ENCODE results near the gene SYCP2. TPM values are rescaled to one million over a fixed set of nuclear protein-coding genes. Genes with fewer than 3 reads are reported as not detected.

The SYCP2 gene
- total RNA-seq, 1 donor from 2014 or later = 2.5 TPM

DNA sequence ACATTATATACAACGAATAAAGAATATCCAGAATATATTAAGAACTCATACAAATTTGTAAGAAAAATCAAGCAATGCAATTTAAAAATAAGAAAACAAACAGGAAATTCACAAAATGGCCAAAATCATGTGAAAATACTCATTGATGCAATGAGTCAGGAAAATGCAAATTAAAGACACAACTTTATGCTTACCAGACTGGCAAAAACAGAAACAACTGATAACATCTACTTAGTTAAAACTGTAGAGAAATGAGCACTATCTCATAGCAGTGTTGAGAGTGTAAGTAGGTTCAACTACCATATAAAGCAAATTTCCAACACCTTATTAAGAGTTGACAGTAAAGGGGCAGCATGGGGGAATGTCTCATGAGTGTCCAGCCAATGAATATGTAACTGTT lies 62.3 kb downstream of the SYCP2 start:
- no peak for DNase-seq (ENCODE audit: low spot score)
- Mint-ChIP-seq H3K9me3 (ENCODE audit: low read depth) (no peaks in the 10 kb centered on the region), H3K27me3 (ENCODE audit: low read depth) (no peaks in the 10 kb centered on the region), H3K4me3 (ENCODE audit: unreplicated experiment) (no peak overlapping the region), H3K36me3 (ENCODE audit: low read depth) (no peaks in the 10 kb centered on the region), H3K4me1 (ENCODE audit: low read depth) (peaks cover 3% of the 10 kb centered on the region), H3K27ac (ENCODE audit: unreplicated experiment) (no peak overlapping the region)
- TF ChIP-seq CTCF (IDR thresholded peaks at IDR 0.05) = no peak

- no peaks in the 10 kb centered on the region for H3K9me3 Mint-ChIP-seq (ENCODE audit: low read depth)
- peaks cover 3% of the 10 kb centered on the region for H3K4me1 Mint-ChIP-seq (ENCODE audit: low read depth)
- no peak overlapping the region for H3K4me3 Mint-ChIP-seq (ENCODE audit: unreplicated experiment)
- DNase-seq (ENCODE audit: low spot score) = no peak
- no peaks in the 10 kb centered on the region for H3K27me3 Mint-ChIP-seq (ENCODE audit: low read depth)
- H3K36me3 Mint-ChIP-seq (ENCODE audit: low read depth) = no peaks in the 10 kb centered on the region
- H3K27ac Mint-ChIP-seq (ENCODE audit: unreplicated experiment) = no peak overlapping the region
- no peak for TF ChIP-seq CTCF (IDR thresholded peaks at IDR 0.05)
Measured at GRCh38 chr20:59866338-59866737, 67.1 kb downstream of the SYCP2 start.

GRCh38 chr20:59864726-59865125 lies 68.7 kb downstream of the SYCP2 start:
- no peak for DNase-seq (ENCODE audit: low spot score)
- H3K36me3 Mint-ChIP-seq (ENCODE audit: low read depth) = no peaks in the 10 kb centered on the region
- TF ChIP-seq CTCF (IDR thresholded peaks at IDR 0.05) = no peak
- H3K4me1 Mint-ChIP-seq (ENCODE audit: low read depth) = peaks cover 3% of the 10 kb centered on the region
- no peak overlapping the region for H3K4me3 Mint-ChIP-seq (ENCODE audit: unreplicated experiment)
- H3K9me3 Mint-ChIP-seq (ENCODE audit: low read depth) = no peaks in the 10 kb centered on the region
- no peaks in the 10 kb centered on the region for H3K27me3 Mint-ChIP-seq (ENCODE audit: low read depth)
- H3K27ac Mint-ChIP-seq (ENCODE audit: unreplicated experiment) = no peak overlapping the region

DNA sequence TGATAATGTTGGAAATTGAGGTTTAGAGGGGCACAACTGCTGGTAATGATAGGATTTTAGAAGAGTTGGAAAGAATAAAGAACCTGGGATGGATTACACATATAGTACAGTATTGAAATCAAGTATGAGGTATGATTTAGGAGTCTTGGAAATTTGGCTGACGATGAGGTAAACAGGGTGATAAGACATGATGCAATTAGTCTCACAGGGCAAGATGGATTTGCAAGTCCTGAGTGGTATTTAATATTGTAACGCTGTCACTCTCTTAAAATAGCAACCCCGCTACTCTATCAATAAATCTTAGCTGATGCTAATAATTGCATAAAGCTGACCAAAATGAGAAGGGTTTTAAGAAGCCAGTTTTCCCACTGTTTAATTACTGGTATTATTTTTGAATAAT lies 70.4 kb downstream of the SYCP2 start:
- peaks cover 3% of the 10 kb centered on the region for H3K4me1 Mint-ChIP-seq (ENCODE audit: low read depth)
- DNase-seq (ENCODE audit: low spot score) = no peak
- H3K9me3 Mint-ChIP-seq (ENCODE audit: low read depth) = no peaks in the 10 kb centered on the region
- no peaks in the 10 kb centered on the region for H3K36me3 Mint-ChIP-seq (ENCODE audit: low read depth)
- H3K4me3 Mint-ChIP-seq (ENCODE audit: unreplicated experiment) = no peak overlapping the region
- H3K27me3 Mint-ChIP-seq (ENCODE audit: low read depth) = no peaks in the 10 kb centered on the region
- no peak for TF ChIP-seq CTCF (IDR thresholded peaks at IDR 0.05)
- H3K27ac Mint-ChIP-seq (ENCODE audit: unreplicated experiment) = no peak overlapping the region

DNA sequence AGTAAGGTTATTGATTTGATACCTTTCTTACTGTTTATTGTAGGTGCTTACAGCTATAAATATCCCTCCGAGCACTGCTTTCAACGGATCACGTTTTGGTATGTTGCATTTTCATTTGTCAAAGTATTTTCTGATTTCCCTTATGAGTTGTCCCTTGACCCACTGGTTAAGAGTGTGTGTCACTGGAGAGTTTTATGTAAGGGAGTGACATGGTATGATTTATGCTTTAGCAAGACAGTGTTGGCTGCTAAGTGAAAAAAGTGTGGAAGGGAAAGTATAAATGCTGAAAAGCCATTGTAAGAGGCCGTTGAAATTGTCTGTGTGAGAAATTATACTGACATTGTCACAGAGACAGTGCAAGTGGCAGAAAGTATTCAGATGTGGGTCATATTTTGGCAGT lies 72.0 kb downstream of the SYCP2 start:
- no peak for TF ChIP-seq CTCF (IDR thresholded peaks at IDR 0.05)
- H3K36me3 Mint-ChIP-seq (ENCODE audit: low read depth) = no peaks in the 10 kb centered on the region
- no peak for DNase-seq (ENCODE audit: low spot score)
- no peaks in the 10 kb centered on the region for H3K4me1 Mint-ChIP-seq (ENCODE audit: low read depth)
- H3K27ac Mint-ChIP-seq (ENCODE audit: unreplicated experiment) = no peak overlapping the region
- H3K9me3 Mint-ChIP-seq (ENCODE audit: low read depth) = peaks cover 4% of the 10 kb centered on the region
- no peaks in the 10 kb centered on the region for H3K27me3 Mint-ChIP-seq (ENCODE audit: low read depth)
- no peak overlapping the region for H3K4me3 Mint-ChIP-seq (ENCODE audit: unreplicated experiment)

Measured in chondrocyte (in vitro differentiated cells).